ENCODE results near the gene PPP1R9B.

Gene PPP1R9B

DNA sequence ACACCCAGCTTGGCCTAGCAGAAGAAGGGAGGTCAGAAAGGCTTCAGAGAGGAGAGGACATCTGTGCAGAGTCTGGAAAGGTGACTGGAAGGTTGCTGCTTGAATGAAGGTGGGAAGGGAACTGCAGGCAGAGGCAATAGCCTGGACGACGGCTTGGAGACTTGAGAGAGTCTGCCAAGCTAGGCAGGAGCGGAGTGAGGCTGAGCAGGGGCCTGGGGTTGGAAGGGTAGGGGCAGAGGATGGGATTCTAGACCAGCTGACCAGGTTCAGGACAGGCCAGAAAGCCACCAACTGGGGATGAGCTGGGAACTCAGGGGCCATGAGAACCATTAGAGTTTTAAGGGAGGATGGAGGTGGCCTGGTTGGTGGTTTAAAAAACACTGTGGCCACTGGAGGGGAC is 15.0 kb upstream of the PPP1R9B start:
- Histone ChIP-seq H3K27me3 (replicated peaks; ENCODE audit: control insufficient read depth, insufficient read depth, low read length, poor library complexity, severe bottlenecking) (no peaks in the 10 kb centered on the region), H3K27ac (ENCODE audit: insufficient read depth, low read length, poor library complexity, severe bottlenecking) (no peak overlapping the region), H3K4me3 (ENCODE audit: insufficient read depth, low read depth, low read length, poor library complexity, severe bottlenecking) (no peak overlapping the region), H3K9me3 (ENCODE audit: control insufficient read depth, low read length) (no peaks in the 10 kb centered on the region), H3K4me1 (ENCODE audit: control insufficient read depth, insufficient read depth, low read length, poor library complexity, severe bottlenecking) (peaks cover 22% of the 10 kb centered on the region), H3K36me3 (ENCODE audit: control insufficient read depth, insufficient read depth, low read length) (no peaks in the 10 kb centered on the region)
- DNase-seq: no peak

DNA sequence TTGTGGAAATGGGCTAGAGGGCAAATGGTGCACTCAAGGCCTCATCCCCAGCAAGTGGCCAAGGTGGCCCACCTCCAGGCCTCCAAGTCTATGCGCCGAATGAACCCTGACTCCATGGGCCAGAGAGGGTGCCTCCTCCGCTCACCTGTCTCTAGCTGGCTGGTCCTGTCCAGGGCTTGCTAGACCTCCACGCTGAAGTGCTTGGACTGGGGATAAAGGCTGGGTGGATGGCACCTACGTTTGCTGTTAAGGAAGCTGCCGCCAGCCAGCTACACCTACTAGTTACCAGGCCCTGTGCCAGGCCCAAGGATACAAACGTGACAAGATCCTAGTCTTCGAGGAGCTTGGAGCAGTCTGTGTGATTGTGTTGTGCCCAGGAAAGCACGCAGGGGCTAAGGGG is 14.6 kb upstream of the PPP1R9B start:
- Histone ChIP-seq H3K36me3 (ENCODE audit: control insufficient read depth, insufficient read depth, low read length) (no peaks in the 10 kb centered on the region), H3K27ac (ENCODE audit: insufficient read depth, low read length, poor library complexity, severe bottlenecking) (no peak overlapping the region), H3K4me1 (ENCODE audit: control insufficient read depth, insufficient read depth, low read length, poor library complexity, severe bottlenecking) (peaks cover 22% of the 10 kb centered on the region), H3K4me3 (ENCODE audit: insufficient read depth, low read depth, low read length, poor library complexity, severe bottlenecking) (no peak overlapping the region), H3K27me3 (replicated peaks; ENCODE audit: control insufficient read depth, insufficient read depth, low read length, poor library complexity, severe bottlenecking) (no peaks in the 10 kb centered on the region), H3K9me3 (ENCODE audit: control insufficient read depth, low read length) (no peaks in the 10 kb centered on the region)
- DNase-seq: no peak

DNA sequence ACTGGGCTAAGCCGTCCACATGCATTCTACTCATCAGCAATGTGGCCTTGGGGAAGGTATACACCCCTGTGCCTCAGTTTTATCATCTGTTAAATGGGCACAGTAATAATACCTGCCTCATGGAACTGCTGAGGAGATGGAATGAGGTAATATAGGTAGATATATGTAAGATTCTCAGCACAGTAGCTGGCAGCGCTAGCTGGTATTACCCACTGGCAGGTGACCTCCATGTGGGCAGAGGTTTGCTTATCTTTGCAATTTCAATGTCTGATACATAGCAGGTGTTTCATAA is 14.2 kb upstream of the PPP1R9B start:
- H3K27me3 ChIP-seq (replicated peaks; ENCODE audit: control insufficient read depth, insufficient read depth, low read length, poor library complexity, severe bottlenecking): no peaks in the 10 kb centered on the region
- H3K36me3 ChIP-seq (ENCODE audit: control insufficient read depth, insufficient read depth, low read length): no peaks in the 10 kb centered on the region
- H3K27ac ChIP-seq (ENCODE audit: insufficient read depth, low read length, poor library complexity, severe bottlenecking): no peak overlapping the region
- no peaks in the 10 kb centered on the region for H3K9me3 ChIP-seq (ENCODE audit: control insufficient read depth, low read length)
- no peak for DNase-seq
- H3K4me3 ChIP-seq (ENCODE audit: insufficient read depth, low read depth, low read length, poor library complexity, severe bottlenecking): no peak overlapping the region
- H3K4me1 ChIP-seq (ENCODE audit: control insufficient read depth, insufficient read depth, low read length, poor library complexity, severe bottlenecking): peaks cover 22% of the 10 kb centered on the region

DNA sequence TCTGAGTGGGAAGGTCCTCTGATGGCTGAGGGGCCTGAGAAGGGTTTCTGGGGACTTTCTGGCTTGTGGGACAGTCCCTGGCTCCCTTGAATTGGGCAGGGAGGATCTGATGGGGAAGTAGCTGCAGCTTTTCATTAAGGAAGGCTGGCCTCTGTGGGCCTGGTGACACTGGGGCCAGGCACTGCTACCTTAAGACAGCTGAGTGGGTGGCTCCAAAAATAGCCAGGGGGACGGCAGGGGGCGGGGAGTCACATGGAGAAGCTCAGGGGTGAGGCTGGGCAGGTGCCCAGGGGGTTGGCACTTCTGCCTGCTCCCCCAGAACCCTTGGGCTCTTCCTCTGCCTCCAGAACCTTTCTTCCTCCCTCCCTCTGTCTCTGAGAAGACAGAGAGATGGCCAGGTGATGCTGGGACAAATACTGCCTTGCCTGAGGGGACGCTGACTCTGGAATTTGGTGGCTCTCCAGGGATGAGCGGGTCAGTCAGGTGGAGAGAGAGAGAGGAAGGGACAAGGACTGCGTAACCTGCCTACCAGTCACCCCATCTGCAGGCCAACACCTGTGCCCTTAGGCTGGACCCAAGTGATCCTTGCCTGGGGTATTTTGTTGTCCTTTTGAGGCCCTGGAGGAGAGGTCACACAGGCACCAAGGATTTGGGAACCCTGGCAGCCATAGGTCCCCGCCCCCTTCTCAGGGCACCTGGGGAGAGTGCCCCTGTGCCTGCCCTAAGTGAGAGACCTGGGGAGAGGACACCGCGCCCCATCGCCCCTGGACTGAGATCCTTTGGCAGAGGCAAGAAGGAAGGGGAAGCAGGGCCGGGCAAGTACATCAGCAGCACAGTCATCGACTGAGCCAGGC is 13.6 kb upstream of the PPP1R9B start:
- no peak overlapping the region for H3K27ac ChIP-seq (ENCODE audit: insufficient read depth, low read length, poor library complexity, severe bottlenecking)
- H3K27me3 ChIP-seq (replicated peaks; ENCODE audit: control insufficient read depth, insufficient read depth, low read length, poor library complexity, severe bottlenecking): no peaks in the 10 kb centered on the region
- H3K4me1 ChIP-seq (ENCODE audit: control insufficient read depth, insufficient read depth, low read length, poor library complexity, severe bottlenecking): peaks cover 17% of the 10 kb centered on the region
- H3K36me3 ChIP-seq (ENCODE audit: control insufficient read depth, insufficient read depth, low read length): no peaks in the 10 kb centered on the region
- H3K9me3 ChIP-seq (ENCODE audit: control insufficient read depth, low read length): no peaks in the 10 kb centered on the region
- H3K4me3 ChIP-seq (ENCODE audit: insufficient read depth, low read depth, low read length, poor library complexity, severe bottlenecking): no peak overlapping the region
- DNase-seq: no peak

DNA sequence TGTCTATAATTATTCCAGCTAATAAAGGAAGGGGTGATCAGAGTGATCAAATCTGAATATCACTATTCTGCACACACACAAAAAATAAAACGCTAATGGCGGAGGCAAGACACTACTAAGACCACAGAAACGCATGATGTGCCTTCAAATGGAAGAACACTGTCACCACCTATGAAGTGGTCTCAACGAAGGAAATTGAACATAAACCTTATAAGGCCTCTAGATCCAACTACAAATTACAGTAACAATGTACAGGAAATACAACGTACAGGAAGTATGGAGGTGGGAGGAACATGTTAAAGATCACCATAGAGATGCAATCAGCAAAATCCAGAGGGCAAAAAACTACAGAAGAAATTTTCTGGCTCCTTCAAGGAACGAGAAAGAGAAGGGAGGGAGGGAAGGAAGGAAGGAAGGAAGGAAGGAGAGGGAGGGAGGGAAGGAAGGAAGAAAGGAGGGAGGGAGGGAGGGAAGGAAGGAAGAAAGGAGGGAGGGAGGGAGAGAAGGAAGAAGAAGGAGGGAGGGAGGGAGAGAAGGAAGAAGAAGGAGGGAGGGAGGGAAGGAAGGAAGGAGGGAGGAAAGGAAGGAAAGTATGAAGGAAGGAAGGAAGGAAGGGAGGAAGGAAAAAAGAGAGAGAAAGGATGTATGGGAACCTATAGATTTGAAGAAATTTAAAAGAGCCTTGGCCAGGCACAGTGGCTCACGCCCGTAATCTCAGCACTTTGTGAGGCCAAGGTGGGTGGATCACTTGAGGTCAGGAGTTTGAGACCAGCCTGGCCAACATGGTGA is 12.2 kb upstream of the PPP1R9B start:
- no peak for DNase-seq
- Histone ChIP-seq H3K4me3 (ENCODE audit: insufficient read depth, low read depth, low read length, poor library complexity, severe bottlenecking) (no peak overlapping the region), H3K9me3 (ENCODE audit: control insufficient read depth, low read length) (no peaks in the 10 kb centered on the region), H3K27ac (ENCODE audit: insufficient read depth, low read length, poor library complexity, severe bottlenecking) (no peak overlapping the region), H3K27me3 (replicated peaks; ENCODE audit: control insufficient read depth, insufficient read depth, low read length, poor library complexity, severe bottlenecking) (no peaks in the 10 kb centered on the region), H3K36me3 (ENCODE audit: control insufficient read depth, insufficient read depth, low read length) (no peaks in the 10 kb centered on the region), H3K4me1 (ENCODE audit: control insufficient read depth, insufficient read depth, low read length, poor library complexity, severe bottlenecking) (peaks cover 22% of the 10 kb centered on the region)

DNA sequence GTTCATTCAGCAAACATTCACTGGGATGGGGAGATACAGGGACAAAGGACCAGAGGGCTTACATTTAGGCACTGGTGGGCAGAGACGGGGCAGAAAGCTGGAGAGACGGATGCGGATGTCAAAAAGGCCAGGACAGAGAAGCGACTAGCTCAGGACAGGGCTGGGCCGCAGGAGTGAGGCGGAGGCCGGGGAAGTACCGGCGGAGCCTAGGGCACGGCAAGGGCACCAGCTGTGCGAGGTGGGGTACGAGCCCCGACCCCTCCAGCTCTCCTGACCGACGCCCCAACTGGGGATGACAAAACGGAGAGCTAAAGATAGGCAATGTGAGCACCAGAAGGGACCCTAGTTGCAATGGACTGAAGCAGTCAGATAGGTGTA is 11.4 kb upstream of the PPP1R9B start:
- Histone ChIP-seq H3K9me3 (ENCODE audit: control insufficient read depth, low read length) (no peaks in the 10 kb centered on the region), H3K4me3 (ENCODE audit: insufficient read depth, low read depth, low read length, poor library complexity, severe bottlenecking) (peak overlapping the region; percentile 51), H3K27ac (ENCODE audit: insufficient read depth, low read length, poor library complexity, severe bottlenecking) (no peak overlapping the region), H3K4me1 (ENCODE audit: control insufficient read depth, insufficient read depth, low read length, poor library complexity, severe bottlenecking) (peaks cover 23% of the 10 kb centered on the region), H3K36me3 (ENCODE audit: control insufficient read depth, insufficient read depth, low read length) (no peaks in the 10 kb centered on the region), H3K27me3 (replicated peaks; ENCODE audit: control insufficient read depth, insufficient read depth, low read length, poor library complexity, severe bottlenecking) (no peaks in the 10 kb centered on the region)
- no peak for DNase-seq

DNA sequence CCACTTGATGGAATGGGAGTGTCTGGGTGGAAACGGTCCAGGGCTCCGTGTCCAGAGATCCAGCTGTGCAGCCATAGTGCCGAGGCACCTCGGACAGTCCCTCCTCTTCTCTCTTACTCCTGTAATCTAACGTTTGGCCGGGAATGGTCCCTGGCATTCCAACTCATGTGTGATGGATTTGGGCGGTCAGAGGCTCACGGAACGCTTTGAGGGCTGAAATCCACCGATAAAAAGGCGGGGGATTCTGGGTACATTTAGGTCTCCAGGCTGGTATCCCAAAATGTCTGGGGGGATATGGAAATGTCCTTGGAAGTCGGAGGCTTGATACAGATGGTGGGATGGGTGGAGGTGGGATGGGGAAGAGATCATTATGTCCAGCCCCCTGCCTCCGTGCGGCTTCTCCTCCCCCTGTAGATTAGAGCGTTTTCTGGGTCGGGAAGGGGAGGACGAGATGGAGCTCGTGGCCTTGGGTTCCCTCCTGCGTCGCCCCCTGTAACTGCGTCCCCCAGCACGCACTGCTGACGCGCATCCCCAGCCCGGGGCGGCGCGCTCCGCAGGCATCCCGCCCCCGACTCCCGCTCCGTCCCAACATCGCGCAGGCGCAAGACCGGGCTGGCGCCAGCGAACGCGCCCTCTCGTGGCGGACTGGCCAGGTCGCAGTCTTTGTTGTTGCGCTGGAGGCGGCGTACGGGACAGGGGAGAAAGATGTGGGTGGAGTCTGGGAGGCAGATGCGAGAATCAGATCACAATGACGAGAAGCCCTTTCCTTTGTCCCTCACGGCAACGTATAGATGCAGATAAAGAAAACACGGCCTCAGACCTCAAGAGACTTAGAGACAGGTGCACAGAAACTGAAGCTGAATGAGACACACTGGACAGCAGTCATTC is 10.8 kb upstream of the PPP1R9B start:
- peak; percentile 90 to 92 (median 92) for DNase-seq
- Histone ChIP-seq H3K27ac (ENCODE audit: insufficient read depth, low read length, poor library complexity, severe bottlenecking) (peak overlapping the region; percentile 51), H3K36me3 (ENCODE audit: control insufficient read depth, insufficient read depth, low read length) (no peaks in the 10 kb centered on the region), H3K4me1 (ENCODE audit: control insufficient read depth, insufficient read depth, low read length, poor library complexity, severe bottlenecking) (peaks cover 23% of the 10 kb centered on the region), H3K4me3 (ENCODE audit: insufficient read depth, low read depth, low read length, poor library complexity, severe bottlenecking) (peak overlapping the region; percentile 51), H3K27me3 (replicated peaks; ENCODE audit: control insufficient read depth, insufficient read depth, low read length, poor library complexity, severe bottlenecking) (no peaks in the 10 kb centered on the region), H3K9me3 (ENCODE audit: control insufficient read depth, low read length) (no peaks in the 10 kb centered on the region)

DNA sequence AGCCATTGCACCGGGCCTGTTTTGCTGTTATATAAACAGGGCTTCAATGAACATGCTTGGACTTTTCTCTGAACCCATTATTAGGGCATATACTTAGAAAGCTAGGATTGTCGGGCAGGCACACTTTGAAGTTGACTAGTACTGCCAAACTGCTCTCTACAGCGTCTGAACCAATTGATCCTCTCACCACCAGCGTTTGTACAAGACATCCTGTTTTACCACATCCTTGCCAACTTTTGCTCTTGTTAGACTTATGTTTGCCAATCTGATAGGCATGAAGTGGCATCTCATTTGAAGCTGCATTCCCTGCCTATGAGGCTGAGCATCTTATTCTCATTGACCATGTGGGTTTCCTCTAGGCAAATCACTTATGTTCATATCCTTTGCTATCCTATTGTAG is 7.4 kb upstream of the PPP1R9B start:
- Histone ChIP-seq H3K9me3 (ENCODE audit: control insufficient read depth, low read length) (no peaks in the 10 kb centered on the region), H3K27me3 (replicated peaks; ENCODE audit: control insufficient read depth, insufficient read depth, low read length, poor library complexity, severe bottlenecking) (no peaks in the 10 kb centered on the region), H3K4me1 (ENCODE audit: control insufficient read depth, insufficient read depth, low read length, poor library complexity, severe bottlenecking) (peaks cover 27% of the 10 kb centered on the region), H3K27ac (ENCODE audit: insufficient read depth, low read length, poor library complexity, severe bottlenecking) (no peak overlapping the region), H3K36me3 (ENCODE audit: control insufficient read depth, insufficient read depth, low read length) (no peaks in the 10 kb centered on the region), H3K4me3 (ENCODE audit: insufficient read depth, low read depth, low read length, poor library complexity, severe bottlenecking) (no peak overlapping the region)
- DNase-seq: no peak

DNA sequence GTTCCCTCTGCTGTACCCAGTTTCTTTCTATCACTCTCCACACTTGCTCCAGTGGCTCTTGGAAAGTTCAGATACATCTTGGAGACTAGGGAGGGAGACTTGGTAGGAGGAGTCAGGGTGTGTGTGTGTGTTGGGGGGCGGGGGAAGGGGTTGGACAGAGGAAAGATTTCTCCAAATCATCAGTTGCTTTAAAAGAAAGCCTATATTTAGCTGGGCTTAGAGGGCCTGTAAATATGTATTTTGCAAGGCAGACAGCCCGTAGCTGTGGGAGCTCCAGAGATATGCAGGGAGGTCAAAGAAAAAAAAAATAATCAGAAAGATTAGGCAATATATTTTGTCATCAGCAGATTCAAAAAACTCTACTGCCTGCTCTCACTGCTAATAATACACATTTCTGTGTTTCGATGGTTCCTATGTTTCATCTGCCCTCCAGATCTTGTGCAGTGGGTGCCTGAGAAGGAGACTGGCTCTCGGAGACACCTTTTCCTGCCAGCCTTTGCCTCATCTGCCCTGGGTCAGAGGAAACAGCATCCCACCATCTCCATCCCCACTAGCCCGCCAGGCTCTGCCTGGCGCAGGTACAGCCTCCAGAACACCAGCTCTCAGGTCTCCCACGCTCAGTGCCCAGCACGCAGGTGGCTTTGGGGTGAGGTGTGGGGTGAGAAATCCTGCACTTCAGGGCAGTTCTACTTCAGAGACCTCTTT is 4.8 kb upstream of the PPP1R9B start:
- no peak for DNase-seq
- Histone ChIP-seq H3K36me3 (ENCODE audit: control insufficient read depth, insufficient read depth, low read length) (no peaks in the 10 kb centered on the region), H3K27ac (ENCODE audit: insufficient read depth, low read length, poor library complexity, severe bottlenecking) (no peak overlapping the region)

More for the DNA sequence above, 4.8 kb upstream of the PPP1R9B start:
- H3K27me3 ChIP-seq (replicated peaks; ENCODE audit: control insufficient read depth, insufficient read depth, low read length, poor library complexity, severe bottlenecking): no peaks in the 10 kb centered on the region
- H3K9me3 ChIP-seq (ENCODE audit: control insufficient read depth, low read length): no peaks in the 10 kb centered on the region
- H3K4me3 ChIP-seq (ENCODE audit: insufficient read depth, low read depth, low read length, poor library complexity, severe bottlenecking): no peak overlapping the region
- peaks cover 24% of the 10 kb centered on the region for H3K4me1 ChIP-seq (ENCODE audit: control insufficient read depth, insufficient read depth, low read length, poor library complexity, severe bottlenecking)
